NCI-H146 (cell line): ENCODE measurements around the gene MRPL51.

Source experiments
- DNase-seq: peaks from one replicate; lab custom pipeline; 2025; lab: John Stamatoyannopoulos, UW

The MRPL51 gene

DNA sequence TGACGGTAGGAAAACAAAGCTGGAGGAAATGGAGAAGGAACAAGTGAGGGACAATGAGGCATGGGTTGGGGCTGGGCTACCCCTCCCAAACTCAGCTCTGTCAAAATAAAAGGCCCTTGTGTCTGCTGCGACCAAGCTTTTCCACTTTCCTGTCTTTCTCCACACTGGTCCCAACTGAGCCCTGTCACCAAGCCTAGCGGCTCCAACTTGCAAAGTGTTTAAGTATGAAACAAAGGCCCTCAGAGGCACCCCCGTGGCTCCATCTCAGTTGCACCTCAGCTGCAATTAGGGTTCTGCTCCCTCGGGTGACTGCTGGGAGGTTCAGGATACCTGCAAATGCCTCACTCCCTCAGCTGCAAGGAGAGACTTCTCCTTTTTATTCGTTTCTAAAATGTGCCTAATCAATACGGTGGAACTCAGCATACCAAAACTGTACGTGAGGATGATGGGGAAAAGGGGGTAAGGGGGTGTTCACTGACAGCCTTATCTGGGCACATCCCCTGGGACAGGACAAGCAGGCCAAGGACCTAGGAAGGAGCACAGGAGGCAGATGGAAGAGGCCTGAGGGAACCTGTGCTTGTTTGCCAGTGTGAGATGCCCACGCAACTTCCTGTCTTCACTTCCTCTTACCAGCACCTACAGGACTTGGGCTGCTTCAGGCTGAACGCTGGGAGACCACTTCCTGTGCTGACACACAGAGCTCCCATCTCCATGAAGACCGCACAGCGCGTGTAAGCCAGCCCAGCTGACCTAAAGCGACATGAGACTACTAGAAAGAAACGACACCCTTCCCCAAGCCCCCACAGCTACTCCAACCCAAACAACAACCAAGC, 31.4 kb downstream of the MRPL51 start:
- DNase-seq: no peak

- no peak for DNase-seq
Measured at GRCh38 chr12:6460751-6461371, 32.2 kb downstream of the MRPL51 start.

DNA sequence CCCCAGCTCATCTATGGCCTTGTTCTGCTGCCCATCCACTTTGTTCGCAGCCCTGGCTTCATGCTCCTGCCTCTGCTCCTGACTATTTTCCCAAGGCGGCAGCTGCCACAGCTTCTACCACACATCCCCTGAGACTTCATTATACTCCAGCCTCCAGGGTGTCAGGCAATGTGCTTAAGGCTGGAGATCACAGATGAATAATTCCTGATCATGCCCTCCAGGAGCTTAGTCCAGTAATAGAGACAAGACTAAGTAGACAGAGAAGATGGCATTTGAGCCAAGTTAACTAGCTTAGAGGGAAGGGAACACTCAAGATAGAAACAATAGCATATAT, 34.1 kb downstream of the MRPL51 start:
- no peak for DNase-seq

GRCh38 chr12:6458281-6459003, 34.6 kb downstream of the MRPL51 start:
- no peak for DNase-seq

GRCh38 chr12:6457220-6457945, 35.7 kb downstream of the MRPL51 start:
- no peak for DNase-seq

GRCh38 chr12:6452944-6453630, 40.0 kb downstream of the MRPL51 start:
- DNase-seq: peak; percentile 69

DNA sequence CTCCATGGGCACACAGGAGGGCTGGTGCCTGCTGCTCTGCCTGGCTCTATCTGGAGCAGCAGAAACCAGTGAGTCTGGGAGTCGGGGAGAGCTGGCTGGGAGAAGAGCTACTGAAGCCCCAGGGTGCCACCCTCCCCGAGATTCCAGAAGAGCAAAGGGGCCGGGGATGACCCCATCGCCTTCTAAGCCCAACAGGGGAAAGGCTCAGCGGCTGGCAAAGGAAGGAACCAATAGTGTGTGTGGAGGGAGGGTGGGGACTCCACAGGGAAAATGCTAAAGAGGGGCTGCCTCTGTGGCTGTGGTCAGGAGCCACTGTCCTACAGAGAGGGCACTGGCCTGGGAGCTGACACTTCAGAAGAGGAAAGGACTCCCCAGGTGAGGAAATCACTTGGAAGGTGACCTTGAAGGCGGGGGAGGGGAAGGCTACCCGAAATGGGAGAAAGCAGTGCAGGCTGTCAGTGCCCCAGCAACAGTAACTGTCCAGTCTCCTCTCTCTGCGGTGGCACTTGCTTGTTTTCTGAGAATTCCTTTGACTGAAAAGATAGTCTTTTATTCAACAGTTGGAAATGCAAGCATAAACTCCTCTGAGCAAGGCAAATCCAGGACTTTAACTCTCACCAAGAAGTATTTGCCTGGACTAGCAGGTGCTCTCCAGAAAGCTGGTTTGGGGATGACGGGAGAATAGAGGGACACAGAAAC, 40.7 kb downstream of the MRPL51 start:
- DNase-seq: peak; percentile 77

GRCh38 chr12:6451348-6452244, 41.5 kb downstream of the MRPL51 start, which contains the start of gene TAPBPL:
Gene TAPBPL, plus strand, starts transcription at chr12:6452042. Its CDS starts 207 bp downstream, at chr12:6452249.
- DNase-seq: peak; percentile 99

- no peak for DNase-seq
Measured at GRCh38 chr12:6450869-6451347, 42.2 kb downstream of the MRPL51 start.

GRCh38 chr12:6450091-6450868, 42.8 kb downstream of the MRPL51 start:
- DNase-seq: peak; percentile 49

DNA sequence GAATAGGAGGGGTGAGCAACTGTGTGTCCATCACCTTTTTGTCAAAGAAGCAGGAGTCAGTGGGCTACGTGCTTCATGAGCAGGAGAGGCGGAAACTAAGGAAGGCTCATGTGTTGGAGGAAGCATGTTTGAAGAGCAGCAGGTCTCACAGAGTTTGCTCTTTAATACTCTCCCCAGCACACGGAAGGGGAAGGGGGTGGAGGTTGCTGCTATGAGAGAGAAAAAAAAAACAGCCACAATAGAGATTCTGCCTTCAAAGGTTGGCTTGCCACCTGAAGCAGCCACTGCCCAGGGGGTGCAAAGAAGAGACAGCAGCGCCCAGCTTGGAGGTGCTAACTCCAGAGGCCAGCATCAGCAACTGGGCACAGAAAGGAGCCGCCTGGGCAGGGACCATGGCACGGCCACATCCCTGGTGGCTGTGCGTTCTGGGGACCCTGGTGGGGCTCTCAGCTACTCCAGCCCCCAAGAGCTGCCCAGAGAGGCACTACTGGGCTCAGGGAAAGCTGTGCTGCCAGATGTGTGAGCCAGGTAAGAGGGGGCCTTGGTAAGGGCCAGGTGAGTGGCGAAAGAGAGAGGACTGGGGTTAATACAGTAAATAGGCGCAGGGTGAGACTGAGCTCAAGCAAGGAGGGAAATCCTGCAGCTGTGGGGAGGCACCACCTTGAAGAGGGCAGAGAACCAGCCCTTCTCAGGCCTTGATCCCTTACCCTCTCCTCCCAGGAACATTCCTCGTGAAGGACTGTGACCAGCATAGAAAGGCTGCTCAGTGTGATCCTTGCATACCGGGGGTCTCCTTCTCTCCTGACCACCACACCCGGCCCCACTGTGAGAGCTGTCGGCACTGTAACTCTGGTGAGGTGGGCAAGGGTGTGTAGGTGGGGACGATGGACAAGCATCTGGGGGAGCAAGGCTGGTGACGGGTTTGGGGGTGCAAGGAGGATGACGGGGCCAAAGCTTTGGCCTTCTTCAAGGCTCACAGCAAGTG, 48.1 kb downstream of the MRPL51 start, which contains the start of gene CD27:
TSS of gene CD27 (plus strand) at position 252 of the 985 bp plus-strand sequence. CDS start at position 393, 141 bp downstream.
- DNase-seq: no peak

GRCh38 chr12:6444031-6444430, 49.0 kb downstream of the MRPL51 start:
- DNase-seq: no peak

DNA sequence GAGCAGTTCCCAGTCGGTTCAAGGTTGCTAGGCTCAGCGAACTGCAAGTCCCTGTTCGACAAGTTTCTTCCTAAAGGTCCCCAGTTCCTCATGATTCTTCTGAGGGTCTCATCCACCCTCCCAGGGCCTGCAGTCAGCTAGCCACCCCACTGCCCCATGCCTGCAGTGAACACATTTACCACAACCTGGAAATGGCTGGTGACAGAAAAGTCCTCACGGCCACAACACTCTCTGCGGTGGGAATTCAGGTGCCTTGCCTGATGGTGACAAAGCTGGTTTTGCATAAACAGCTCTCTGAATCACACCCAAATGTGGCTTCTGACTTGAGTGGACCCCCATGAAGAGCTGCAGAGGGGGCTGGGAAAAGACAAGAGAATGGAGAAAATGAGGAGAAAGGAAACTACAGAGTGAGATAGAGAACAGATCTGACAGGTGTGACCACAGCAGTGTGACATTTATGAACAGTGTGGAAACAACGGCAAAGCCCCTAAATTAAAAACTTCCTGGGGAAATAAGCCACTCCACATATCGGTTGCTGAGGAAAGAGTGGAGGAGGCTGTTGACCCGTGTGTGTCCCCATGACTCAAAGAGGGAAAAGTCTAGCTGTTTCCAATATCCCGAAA, 49.6 kb downstream of the MRPL51 start:
- no peak for DNase-seq

DNA sequence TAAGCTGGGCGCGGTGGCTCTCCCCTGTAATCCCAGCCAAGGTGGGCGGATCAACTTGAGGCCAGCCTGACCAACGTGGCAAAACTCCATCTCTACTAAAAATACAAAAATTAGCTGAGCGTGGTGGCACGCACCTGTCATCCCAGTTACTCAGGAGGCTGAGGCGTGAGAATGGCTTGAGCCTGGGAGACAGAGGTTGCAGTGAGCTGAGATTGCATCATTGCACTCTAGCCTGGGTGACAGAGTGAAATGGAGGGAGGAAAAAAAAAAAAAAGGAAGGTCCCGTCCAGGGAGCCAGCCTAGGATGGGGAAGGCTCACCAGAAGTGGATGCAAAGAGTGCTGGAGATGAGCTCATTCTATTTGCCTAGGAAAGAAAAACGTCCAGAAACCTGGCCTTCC, 50.2 kb downstream of the MRPL51 start:
- DNase-seq: no peak
